T47D (cell line): ENCODE data around the gene SLC7A10.

ENCODE experiments used
- DNase-seq, 2 experiments: peaks; one replicate each; pipeline versions ENCODE4 v3.0.0 to v3.0.0-alpha.2; 2011 to 2012; ENCODE audit warnings: low read depth in 1 of 2, low spot score in 1 of 2
- JUND ChIP-seq: IDR thresholded peaks from 2 replicates; pipeline ENCODE4 v1.6.1; 2012; ENCODE audit warnings: low read depth
- in situ Hi-C: cut with HindIII; loops from 2 replicates; pipeline ENCODE4 v1.10.0; 2016; ENCODE audit warnings: low sequenced_read_pairs, low pct_unique_long_range_greater_than_20kb

SLC7A10 gene

DNA sequence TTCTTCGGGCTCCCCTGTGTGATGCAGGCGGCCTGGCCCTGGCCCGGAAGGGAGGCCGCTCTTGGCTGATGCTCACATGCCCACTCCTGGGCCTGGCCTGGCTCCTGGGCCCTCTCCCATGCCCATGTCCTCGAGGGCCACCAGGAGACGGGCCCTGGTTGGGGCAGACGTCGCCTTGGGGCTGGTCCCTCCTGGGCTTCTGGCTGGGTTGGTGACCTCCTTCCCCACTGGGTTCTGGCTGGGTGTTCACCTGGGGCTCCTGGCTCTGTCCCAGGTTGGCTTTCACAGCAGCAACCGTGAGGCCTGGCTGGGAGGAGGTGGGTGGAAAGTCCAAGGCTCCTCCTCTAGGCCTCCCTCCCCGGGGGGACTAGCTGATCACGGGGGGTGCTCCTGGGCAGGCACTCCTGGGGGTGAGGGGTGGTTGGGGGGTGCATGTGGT is 15.5 kb upstream of the SLC7A10 start:
- no peak for TF ChIP-seq JUND
- in situ Hi-C loops, result no loop called here
- no peak for DNase-seq

DNA sequence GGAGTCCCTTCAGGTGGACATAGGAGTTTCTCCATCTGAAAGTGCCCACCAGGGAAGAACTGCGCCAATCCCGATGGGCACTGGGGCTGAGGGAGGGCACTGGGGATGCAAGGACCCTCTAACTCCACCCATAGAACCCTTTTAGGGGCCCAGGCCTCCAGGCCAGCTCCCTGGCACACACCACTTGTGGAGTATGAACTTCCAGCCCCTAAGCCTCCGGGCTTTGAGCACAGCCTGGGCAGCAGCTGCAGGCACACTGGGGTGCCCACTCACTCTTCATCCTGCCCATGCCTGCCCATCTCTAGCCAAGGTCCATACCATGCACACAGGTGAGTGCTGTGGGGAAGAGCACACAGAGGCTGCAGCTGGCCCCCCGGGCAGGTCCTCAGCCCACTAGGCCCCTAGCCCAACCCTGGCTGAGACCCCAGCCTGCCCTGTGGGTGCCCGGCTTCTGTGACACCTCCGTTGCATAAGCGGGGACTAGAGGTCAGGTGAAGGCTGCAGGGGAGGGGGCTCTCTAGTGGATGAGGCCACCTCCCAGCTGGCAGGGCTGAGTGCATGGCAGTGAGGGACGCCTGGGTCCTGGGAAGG is 14.6 kb upstream of the SLC7A10 start:
- DNase-seq, result no peak
- in situ Hi-C loops, result no loop called here

DNA sequence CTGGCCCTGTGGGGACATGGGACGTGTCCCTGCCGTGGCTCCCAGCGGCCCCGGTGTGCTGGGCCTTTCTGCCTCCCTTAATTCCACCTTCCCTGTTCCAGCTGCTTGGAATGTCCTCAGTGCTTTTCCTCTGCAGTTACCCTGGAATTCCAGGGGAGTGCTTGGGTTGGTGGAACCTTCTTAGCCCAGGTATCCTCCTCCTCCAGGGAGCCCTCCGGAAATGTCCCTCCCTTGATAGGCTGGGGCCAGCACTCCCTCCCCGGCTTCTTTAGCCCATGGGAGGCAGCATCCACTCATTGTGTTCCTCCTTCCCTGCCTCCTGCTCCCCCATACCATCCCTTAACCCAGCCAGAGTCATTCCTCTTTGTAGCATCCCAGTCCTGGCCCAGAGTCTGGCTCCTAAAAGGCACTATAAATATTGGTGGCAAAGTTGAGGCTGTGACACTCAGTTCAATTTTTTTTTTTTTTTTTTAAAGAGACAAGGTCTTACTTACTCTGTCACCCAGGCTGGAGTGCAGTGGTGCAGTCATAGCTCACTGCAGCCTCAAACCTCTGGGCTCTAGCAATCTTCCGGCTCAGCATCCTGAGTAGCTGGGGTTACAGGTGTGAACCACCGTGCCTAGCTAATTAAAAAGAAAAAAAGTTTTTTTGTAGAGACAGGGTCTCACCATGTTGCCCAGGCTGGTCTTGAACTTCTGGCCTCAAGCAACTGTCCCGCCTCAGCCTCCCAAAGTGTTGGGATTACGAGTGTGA is 13.7 kb upstream of the SLC7A10 start:
- no peak for TF ChIP-seq JUND
- in situ Hi-C loops, result no loop called here
- DNase-seq, result no peak

More for the DNA sequence above, 14.6 kb upstream of the SLC7A10 start:
- TF ChIP-seq JUND, result no peak

DNA sequence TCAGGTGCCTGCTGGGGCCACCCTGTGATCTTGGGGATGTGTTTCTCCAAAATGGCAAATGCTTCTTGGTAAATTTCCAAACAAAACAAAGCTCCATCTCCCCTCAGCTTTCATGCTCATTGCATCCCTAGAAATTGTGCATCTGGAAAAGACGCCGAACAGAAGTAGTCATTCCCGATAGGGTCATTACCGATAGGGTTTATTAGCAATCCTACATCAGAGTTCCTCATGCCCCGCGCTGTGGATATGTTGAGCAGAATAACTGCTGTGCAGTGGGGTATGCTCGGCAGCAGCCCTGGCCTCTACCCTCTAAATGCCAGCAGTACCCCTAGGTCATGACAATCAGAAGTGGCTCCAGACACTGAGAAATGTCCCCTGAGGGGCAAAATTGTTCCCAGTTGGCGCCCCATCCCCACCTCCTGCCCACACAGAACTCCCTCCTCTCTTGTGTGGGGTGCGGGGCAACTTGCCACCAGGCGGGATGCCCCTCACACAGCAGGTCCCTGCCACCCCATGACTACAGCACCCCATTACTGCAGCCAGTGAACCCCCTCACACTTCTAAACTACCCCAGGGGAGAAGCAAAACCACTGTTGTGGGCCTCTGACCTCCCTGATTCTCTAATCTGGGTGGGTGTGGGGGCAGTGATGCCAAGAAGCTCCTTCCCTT is 13.0 kb upstream of the SLC7A10 start:
- no peak for TF ChIP-seq JUND
- DNase-seq, result no peak
- in situ Hi-C loops, result no loop called here

DNA sequence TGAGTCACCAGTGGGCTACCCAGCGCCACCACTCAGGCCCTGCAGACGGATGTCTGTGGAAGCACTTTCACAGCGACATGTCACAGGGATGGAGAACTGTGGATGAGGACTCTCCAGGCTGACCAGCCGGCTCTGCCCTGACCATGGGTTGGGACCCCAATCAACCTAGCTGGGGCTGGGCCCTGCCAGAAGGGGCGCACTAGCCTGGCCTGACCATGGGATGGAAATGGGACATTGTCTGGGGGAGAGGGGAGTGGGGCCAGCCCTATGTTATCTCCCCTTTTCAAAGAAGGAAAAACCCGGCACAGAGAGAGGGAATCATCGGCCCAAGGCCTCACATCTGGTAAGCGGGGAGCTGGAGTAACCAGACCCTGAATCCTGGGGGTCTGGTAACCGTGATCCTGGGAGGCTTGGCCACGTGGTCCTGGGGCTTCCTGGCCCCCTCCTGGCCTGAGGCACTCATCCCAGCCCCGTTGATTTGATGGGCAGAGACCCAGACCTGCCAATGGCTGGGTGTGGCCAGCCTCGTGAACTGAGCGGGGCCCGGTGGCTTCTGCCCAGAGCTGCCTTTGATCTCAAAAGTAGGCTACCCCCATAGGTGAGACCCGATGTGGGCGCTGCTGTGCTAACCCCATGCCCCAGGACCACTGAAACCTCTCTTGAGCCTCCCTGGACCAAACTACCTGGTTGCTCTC is 11.2 kb upstream of the SLC7A10 start:
- in situ Hi-C loops, result no loop called here
- no peak for TF ChIP-seq JUND
- no peak for DNase-seq

DNA sequence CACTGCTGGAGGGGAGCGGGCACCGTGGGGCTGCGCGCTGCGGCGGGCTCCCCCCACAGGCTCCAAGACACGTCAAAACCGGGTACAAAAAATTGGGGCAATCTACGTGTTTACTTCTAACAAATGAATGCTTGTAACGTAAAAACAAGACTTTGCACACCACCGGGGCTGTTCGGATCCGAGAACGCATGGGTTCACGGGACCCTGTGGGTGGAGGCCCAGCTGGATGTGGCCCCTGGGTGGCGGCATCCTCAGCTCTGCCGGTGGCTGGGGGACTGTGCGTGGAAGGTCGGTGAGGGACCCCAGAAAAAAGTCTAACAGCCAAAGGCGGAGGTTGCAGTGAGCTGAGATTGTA is 10.3 kb upstream of the SLC7A10 start:
- TF ChIP-seq JUND, result no peak

DNA sequence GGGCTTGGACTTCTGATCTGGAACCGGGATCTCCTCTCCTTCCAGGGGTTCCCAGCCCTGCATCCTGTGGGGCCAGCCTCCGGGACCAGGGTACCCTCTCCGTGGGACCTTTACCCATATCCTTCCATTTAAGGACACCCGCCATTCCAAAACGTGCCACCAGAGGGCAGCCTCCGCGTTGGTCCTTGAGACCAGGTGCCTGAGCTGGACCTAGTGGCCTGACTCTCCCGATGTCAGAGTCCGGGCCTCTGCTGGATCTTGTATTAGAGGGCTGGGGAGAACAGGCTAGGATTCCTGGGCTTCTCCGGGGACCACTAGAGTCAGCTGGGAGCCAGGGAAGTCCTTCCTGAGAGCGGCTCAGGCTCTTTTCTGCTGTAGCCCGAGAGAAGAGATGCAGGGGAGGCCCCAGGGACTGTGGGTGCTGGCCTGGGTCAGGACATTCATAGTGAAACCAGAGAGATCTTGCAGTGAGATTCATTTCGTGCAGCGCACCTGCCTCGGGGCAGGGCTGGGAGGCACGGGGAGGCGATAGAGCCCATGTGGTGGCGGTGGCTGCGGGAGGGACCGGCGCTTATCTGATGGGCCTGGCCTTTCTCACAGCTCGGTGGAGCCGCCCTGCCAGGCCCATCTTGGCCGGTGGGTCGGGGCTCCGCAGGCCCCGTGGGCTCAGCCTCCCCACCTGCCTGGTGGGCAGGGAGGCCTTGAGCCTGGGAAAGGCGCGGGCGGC is 9.8 kb upstream of the SLC7A10 start:
- no peak for TF ChIP-seq JUND
- in situ Hi-C loops, result no loop called here
- DNase-seq, result peak; percentile 74 to 83

More for the DNA sequence above, 10.3 kb upstream of the SLC7A10 start:
- in situ Hi-C loops, result no loop called here
- no peak for DNase-seq

DNA sequence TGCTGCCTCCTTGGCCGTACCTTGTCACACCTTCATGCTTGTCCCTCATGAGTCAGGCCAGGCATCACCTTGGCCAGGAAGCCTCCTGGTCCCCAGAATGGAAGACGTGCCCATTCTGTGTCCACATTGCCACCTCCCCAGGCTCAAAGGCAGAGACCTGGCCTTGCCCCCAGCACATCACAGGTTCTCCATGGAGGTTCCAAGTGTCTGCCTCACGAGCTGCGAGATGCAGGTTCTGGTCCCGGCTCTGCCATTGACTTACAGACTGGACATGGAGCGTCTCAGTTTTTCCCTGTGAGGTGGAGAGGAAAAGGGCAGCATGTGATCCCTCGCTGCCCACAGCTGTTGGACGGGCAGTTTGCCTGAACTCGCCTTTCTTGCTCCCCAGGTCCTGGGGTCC is 9.1 kb upstream of the SLC7A10 start:
- in situ Hi-C loops, result no loop called here
- DNase-seq, result no peak
- TF ChIP-seq JUND, result no peak

DNA sequence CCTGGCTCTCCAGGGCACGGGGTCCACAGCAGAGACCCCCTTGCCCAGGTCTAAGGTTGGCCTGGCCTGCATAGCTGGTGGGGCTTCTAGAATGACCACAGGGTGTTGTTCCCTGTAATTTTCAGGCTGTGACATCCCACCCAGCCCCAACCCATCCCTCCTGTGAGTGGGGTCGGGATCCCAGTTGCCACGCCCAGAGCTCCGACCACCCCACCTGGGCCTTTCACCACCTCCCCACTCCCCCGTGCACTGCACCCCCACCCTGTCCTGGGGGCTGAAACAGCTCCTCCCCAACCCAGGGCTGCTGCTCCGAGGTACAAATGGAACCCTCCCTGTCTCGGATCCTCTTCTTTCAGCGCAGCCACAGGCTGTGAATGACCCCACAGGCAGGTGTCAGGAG is 8.4 kb upstream of the SLC7A10 start:
- TF ChIP-seq JUND, result no peak
- DNase-seq, result no peak
- in situ Hi-C loops, result no loop called here

DNA sequence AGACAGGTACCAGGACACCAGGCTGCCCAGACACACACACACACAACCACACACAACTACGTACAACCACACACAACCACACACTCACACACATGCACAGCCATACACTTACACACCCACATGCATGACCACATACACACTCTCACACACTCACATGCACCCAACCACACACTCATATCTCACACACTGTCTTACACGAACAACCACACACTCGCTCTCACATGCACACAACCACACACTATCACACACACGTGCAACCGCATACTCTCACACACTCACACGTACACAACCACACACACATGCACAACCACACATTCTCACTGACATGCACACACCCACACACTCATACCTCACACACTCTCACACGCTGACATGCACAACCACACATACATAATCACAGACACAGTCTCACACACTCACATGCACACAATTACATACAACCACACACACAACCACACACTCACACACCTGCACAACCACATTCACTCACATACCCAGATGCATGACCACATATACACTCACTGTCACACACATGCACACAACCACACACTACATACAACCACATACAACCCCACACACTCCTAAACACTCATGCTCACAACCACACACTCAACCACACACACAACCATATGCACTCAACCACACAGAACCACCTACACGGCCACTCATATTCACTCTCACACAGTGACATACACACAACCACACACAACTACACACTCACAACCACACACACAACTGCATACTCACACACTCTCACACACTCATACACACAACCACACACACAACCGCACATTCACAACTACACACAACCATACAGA is 7.6 kb upstream of the SLC7A10 start:
- DNase-seq, result no peak
- in situ Hi-C loops, result no loop called here
- no peak for TF ChIP-seq JUND

DNA sequence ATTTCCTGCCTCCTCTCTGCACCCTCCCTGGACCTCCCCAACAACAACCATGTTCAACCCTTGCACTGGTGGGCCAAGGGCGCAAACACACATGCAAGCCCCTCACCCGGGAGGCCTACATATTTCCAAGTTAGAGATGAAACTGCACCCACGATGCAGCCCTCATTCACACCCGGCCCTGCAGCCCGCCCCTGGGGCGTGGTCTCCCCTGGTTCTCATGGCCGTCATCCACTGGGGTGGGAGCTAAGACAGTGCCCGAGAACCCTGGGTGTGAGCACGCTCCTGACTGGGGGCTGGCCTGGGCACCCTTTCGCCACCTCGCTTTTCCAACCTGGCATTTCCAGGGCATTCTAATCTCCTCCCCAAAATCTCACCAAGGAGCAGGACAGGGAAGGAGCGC is 7.0 kb upstream of the SLC7A10 start:
- TF ChIP-seq JUND, result no peak
- no peak for DNase-seq
- in situ Hi-C loops, result no loop called here
